ENCODE data around the gene DLK1.

DLK1 gene

DNA sequence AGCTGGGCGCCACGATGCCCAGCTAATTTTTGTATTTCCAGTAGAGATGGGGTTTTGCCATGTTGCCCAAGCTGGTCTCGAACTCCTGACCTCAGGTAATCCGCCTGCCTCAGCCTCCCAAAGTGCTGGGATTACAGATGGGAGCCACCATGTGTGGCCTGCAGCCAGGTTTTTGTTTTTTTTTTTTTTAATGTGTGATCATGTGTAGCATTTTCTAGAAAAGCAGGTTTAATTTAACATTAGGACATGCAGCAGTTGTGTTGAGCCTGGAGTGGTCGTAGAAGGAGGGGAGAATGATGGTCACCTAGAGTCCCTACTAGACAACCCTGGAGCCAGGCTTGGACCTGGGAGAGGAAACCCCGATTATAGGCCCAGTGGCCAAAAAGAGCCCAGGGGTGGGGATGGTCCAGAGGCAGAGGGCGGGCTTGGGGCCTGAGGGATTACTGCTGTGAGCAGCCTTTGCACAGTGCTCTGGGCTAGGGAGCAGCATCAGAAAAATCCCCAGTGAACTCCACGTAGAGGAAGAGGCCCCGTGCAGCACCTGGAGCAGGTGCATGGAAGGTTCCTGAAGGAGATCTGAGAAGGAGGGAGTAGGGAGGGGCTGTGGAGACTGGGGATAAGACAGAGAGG, 13.6 kb downstream of the DLK1 start:
- H3K4me3 Mint-ChIP-seq = no peak overlapping the region
- H3K4me1 Mint-ChIP-seq (ENCODE audit: low read depth) = no peaks in the 10 kb centered on the region
- no peaks in the 10 kb centered on the region for H3K9me3 Mint-ChIP-seq
- H3K27ac Mint-ChIP-seq = no peak overlapping the region
- H3K27me3 Mint-ChIP-seq = no peaks in the 10 kb centered on the region
- intact Hi-C loops (cut with micrococcal nuclease) = no loop called here
- H3K36me3 Mint-ChIP-seq (ENCODE audit: low read depth) = no peaks in the 10 kb centered on the region

DNA sequence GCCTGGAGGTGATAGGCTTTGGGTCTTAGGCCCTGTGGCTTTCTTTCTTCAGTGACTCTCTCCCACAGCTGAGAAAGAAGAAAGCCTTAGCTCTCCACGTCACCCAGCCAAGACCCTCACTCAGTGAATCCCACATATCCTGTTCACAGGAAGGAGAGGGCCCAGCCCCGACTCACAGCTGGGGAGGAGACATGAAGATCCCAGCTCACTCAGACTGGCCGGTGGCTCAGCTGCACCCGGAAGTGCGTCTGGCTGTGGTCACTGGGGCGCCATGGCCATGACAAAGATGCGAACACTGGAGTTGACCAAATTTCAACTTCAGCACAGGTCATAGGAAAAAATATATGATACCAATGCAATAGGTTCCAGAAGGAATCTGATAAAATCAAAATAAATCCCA, 14.2 kb downstream of the DLK1 start:
- H3K36me3 Mint-ChIP-seq (ENCODE audit: low read depth) = no peaks in the 10 kb centered on the region
- H3K9me3 Mint-ChIP-seq = no peaks in the 10 kb centered on the region
- intact Hi-C loops (cut with micrococcal nuclease) = no loop called here
- H3K27ac Mint-ChIP-seq = no peak overlapping the region
- no peak overlapping the region for H3K4me3 Mint-ChIP-seq
- no peaks in the 10 kb centered on the region for H3K4me1 Mint-ChIP-seq (ENCODE audit: low read depth)
- no peaks in the 10 kb centered on the region for H3K27me3 Mint-ChIP-seq

DNA sequence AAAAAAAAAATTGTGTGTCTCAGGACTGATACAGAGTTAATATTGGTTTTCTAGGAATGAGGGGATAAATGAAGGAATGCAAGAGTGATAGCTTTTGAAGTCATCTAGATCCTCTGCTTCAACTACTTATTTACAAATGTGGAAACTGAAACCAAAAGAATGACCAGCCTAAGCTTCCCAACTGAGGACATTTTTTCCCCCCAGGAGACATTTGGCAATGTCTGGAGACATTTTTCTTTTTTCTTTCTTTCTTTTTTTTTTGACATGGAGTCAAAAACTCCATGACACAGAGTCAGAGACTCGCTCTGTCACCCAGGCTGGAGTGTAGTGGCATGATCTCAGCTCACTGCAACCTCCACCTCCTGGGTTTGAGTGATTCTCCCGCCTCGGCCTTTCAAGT, 15.3 kb downstream of the DLK1 start:
- Mint-ChIP-seq H3K27ac (no peak overlapping the region), H3K27me3 (no peaks in the 10 kb centered on the region), H3K4me3 (no peak overlapping the region), H3K4me1 (ENCODE audit: low read depth) (no peaks in the 10 kb centered on the region), H3K9me3 (no peaks in the 10 kb centered on the region), H3K36me3 (ENCODE audit: low read depth) (no peaks in the 10 kb centered on the region)
- intact Hi-C loops (cut with micrococcal nuclease) = no loop called here

DNA sequence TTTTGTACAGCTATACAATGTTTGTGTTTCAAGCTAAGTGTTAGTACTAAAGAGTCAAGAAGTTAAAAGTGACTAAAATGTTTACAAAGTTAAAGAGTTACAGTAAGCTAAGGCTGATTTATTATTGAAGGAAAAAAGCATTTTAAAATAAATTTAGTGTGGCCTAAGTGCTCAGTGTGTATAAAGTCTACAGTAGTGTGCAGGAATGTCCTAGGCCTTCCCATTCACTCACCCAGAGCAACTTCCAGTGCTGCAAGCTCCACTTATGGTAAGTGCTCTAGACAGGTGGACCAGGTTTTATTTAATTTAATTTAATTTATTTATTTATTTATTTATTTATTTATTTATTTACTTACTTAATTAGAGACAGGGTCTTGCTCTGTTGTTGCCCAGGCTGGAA, 19.6 kb downstream of the DLK1 start:
- Mint-ChIP-seq H3K9me3 (no peaks in the 10 kb centered on the region), H3K36me3 (ENCODE audit: low read depth) (no peaks in the 10 kb centered on the region), H3K4me3 (no peak overlapping the region), H3K4me1 (ENCODE audit: low read depth) (no peaks in the 10 kb centered on the region), H3K27me3 (no peaks in the 10 kb centered on the region), H3K27ac (no peak overlapping the region)
- intact Hi-C loops (cut with micrococcal nuclease) = no loop called here

DNA sequence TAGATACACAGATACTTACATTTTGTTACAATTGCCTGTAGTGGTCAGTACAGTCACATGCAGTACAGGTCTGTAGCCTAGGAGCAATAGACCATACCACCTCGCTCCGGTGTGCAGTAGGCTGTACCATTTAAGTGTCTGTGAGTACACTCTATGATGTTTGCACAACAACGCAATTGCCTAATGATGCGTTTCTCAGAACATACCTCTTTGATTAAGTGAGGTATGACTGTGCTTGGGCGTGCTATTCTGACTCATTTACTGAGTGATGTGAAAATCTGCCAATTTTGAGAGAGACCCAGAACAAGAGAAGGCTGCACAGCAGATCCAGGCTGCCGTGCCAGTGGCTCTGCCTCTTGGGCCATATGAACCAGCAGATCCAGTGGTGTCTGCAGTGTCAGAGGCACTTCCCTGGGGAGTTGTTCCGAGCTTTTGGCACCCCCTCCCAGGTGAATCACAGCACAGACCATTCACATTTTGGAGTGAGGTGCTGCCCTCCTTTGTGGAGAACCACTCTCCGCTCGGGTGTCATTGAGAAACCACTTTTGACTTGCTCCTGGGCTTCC, 20.4 kb downstream of the DLK1 start:
- H3K9me3 Mint-ChIP-seq = no peaks in the 10 kb centered on the region
- no peaks in the 10 kb centered on the region for H3K27me3 Mint-ChIP-seq
- no peaks in the 10 kb centered on the region for H3K4me1 Mint-ChIP-seq (ENCODE audit: low read depth)
- H3K27ac Mint-ChIP-seq = no peak overlapping the region
- no peak overlapping the region for H3K4me3 Mint-ChIP-seq
- no peaks in the 10 kb centered on the region for H3K36me3 Mint-ChIP-seq (ENCODE audit: low read depth)
- intact Hi-C loops (cut with micrococcal nuclease) = no loop called here

DNA sequence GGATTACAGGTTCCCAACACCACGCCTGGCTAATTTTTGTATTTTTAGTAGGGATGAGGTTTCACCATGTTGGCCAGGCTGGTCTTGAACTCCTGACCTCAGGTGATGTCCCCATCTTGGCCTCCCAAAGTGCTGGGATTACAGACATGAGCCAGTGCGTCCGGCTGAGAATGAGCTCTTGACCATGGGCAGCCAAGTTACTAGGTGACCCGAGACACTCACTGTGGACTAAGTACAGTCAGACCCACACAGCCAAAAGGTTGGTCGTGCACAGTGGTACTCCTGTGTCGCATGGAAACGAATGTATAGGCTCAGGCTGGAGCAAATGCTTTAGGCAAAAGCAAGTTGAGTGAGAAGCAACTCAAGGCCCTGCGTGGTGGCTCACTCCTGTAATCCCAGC, 21.0 kb downstream of the DLK1 start:
- H3K27ac Mint-ChIP-seq = no peak overlapping the region
- H3K9me3 Mint-ChIP-seq = no peaks in the 10 kb centered on the region
- intact Hi-C loops (cut with micrococcal nuclease) = no loop called here
- H3K4me3 Mint-ChIP-seq = no peak overlapping the region
- no peaks in the 10 kb centered on the region for H3K4me1 Mint-ChIP-seq (ENCODE audit: low read depth)
- no peaks in the 10 kb centered on the region for H3K36me3 Mint-ChIP-seq (ENCODE audit: low read depth)
- H3K27me3 Mint-ChIP-seq = no peaks in the 10 kb centered on the region

DNA sequence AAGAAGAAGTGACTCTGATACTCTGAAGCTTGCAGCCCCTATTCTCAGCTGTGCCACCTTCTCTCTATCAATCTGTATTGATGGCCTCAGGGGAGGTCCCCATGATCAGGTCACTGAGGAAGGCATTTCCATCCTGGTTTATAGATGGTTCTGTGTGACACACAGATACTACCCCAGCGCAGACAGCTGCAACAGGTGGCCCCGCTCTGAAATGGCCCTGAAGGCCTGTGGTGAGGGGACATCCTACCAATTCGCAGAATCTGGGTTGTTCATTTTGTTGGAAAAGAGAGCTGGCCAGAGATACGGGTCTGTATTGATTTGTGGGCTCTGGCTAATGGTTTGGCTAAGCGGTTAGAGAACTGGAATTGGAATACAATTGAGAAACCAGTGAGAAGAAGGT, 21.7 kb downstream of the DLK1 start:
- no peak overlapping the region for H3K27ac Mint-ChIP-seq
- H3K36me3 Mint-ChIP-seq (ENCODE audit: low read depth) = no peaks in the 10 kb centered on the region
- H3K27me3 Mint-ChIP-seq = no peaks in the 10 kb centered on the region
- H3K4me3 Mint-ChIP-seq = no peak overlapping the region
- no peaks in the 10 kb centered on the region for H3K9me3 Mint-ChIP-seq
- H3K4me1 Mint-ChIP-seq (ENCODE audit: low read depth) = no peaks in the 10 kb centered on the region
- intact Hi-C loops (cut with micrococcal nuclease) = no loop called here

DNA sequence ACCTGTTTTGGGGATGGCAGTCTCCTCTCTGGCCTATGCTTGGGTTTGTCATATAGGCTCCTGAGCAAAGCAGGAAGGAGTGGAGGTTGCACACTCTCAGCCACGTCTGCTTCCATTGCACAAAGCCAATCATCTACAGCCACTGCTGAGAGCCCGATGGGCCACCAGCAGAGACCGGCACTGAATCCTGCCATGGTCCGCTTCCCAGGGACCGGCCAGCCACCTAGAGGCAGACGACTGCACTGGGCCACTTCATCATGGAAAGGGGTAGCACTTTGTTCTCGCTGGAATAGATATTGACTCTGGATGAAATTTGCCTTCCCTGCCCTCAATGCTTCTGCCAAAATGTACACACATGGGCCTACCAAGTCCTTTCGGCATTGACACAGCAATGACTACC, 22.3 kb downstream of the DLK1 start:
- Mint-ChIP-seq H3K4me3 (no peak overlapping the region), H3K36me3 (ENCODE audit: low read depth) (no peaks in the 10 kb centered on the region), H3K27ac (no peak overlapping the region), H3K9me3 (no peaks in the 10 kb centered on the region), H3K4me1 (ENCODE audit: low read depth) (no peaks in the 10 kb centered on the region), H3K27me3 (no peaks in the 10 kb centered on the region)
- intact Hi-C loops (cut with micrococcal nuclease) = no loop called here

DNA sequence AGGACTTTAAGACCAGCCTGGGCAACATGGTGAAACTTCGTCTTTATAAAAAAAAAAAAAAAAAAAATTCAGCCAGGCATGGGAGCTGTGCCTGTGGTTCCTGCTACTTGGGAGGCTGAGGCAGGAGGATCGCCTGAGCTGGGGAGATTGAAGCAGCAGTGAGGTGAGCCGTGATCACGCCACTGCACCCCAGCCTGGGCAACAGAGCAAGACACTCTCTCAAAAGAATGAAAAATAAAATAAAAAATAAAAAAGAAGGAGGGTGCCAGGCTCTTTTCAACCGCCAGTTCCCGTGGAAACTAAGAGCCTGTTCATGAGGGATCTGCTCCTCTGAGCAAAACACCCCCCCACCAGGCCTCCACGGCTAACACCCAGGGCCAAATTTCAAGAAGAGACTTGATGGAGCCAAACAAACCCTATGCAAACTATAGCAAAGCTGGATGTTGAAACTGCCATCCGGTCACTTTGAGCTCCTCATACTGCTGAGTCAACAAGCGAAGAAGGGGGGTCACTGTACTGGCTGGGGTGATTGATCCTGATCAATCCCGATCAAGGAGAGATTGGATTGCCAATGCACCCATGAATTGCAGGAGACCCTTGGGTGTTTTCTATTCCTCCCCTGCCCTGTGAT, 23.4 kb downstream of the DLK1 start:
- Mint-ChIP-seq H3K9me3 (no peaks in the 10 kb centered on the region), H3K36me3 (ENCODE audit: low read depth) (no peaks in the 10 kb centered on the region), H3K4me1 (ENCODE audit: low read depth) (no peaks in the 10 kb centered on the region), H3K27me3 (no peaks in the 10 kb centered on the region), H3K27ac (no peak overlapping the region), H3K4me3 (no peak overlapping the region)
- intact Hi-C loops (cut with micrococcal nuclease) = no loop called here

DNA sequence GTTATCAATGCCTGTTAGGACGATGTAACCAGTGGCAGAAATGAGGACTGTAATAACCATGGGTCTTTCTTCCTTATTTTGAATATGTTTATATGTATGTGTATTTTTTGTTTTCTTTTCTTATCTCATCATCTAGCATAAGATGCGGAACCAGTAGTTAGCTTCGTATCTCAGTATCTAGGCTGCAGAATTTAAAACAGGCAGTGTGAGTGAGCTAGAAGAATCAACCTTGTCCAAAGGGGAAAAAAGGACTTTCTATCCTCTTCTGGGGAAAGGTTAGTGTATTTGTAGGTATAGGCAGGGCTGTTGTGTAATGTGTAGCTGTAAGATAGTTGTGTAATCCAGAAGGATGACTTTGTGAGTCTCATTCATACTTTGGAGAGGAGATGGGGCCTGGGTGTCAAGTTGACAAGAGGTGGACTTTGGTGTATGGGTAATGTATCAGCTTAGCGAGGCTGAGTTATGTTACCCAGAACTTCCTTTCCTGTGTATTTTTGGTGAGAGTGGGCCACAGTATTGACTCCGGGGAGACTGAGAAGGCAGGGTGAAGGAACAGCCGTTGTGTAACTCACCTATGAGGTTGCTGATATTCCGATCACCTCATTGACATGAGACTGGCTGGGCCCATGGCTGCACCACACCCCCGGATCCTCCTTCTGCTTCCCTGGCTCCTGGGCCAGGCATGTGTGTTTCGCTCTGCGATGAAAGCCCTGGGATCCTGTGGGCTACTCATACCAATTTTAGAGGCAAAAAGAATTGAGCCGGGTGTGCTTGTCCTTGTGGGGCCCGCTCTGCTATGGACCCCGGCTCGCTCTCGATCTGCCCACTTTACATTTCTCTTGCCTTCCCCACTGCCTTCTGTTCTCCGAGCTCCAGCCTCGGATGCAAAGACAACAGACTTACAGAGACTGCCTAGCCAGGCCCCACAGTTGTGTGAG, 24.3 kb downstream of the DLK1 start:
- Mint-ChIP-seq H3K4me1 (ENCODE audit: low read depth) (no peaks in the 10 kb centered on the region), H3K4me3 (no peak overlapping the region), H3K27me3 (no peaks in the 10 kb centered on the region), H3K36me3 (ENCODE audit: low read depth) (no peaks in the 10 kb centered on the region), H3K9me3 (no peaks in the 10 kb centered on the region), H3K27ac (no peak overlapping the region)
- intact Hi-C loops (cut with micrococcal nuclease) = no loop called here

DNA sequence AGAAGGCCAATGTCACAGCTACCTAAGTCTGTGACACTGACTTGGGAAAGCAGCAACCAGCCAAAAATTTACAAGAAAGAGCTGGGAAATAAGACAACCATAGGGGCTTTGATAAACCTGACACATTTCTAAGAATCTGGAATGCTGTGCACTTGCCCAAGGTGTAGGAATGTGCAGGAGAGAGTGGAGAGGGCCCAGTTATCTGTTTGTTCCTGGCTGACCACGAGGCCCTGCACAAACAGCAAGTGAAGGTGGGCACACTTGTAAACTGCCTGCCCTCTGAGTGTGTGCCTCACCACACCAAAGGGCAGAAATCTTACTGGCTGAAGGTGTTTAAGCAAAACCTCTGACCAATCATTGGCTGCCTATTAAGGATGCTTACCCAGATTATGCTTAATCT, 27.3 kb downstream of the DLK1 start:
- intact Hi-C loops (cut with micrococcal nuclease) = no loop called here
- no peaks in the 10 kb centered on the region for H3K9me3 Mint-ChIP-seq
- no peaks in the 10 kb centered on the region for H3K27me3 Mint-ChIP-seq
- H3K4me3 Mint-ChIP-seq = no peak overlapping the region
- no peaks in the 10 kb centered on the region for H3K4me1 Mint-ChIP-seq (ENCODE audit: low read depth)
- no peak overlapping the region for H3K27ac Mint-ChIP-seq
- no peaks in the 10 kb centered on the region for H3K36me3 Mint-ChIP-seq (ENCODE audit: low read depth)

DNA sequence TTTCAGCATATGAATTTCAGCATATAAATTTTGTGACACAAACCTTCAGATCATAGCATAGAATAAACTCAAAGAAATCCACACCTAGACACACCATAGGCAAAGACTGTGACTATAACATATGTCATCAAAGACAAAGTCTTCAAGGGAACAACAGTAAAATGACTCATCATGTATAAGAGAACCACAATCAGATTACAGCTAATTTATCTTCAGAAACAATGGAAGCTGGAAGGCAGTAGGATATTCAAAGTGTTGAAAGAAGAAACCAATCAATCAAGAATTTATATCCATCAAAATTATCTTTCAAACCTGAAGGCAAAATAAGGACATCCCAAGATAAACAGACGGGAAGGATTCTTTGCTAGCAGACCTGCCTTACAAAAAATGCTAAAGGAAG, 29.0 kb downstream of the DLK1 start:
- Mint-ChIP-seq H3K4me1 (ENCODE audit: low read depth) (no peaks in the 10 kb centered on the region), H3K9me3 (no peaks in the 10 kb centered on the region), H3K36me3 (ENCODE audit: low read depth) (no peaks in the 10 kb centered on the region), H3K27me3 (peaks cover 1% of the 10 kb centered on the region), H3K27ac (no peak overlapping the region), H3K4me3 (no peak overlapping the region)
- intact Hi-C loops (cut with micrococcal nuclease) = no loop called here

DNA sequence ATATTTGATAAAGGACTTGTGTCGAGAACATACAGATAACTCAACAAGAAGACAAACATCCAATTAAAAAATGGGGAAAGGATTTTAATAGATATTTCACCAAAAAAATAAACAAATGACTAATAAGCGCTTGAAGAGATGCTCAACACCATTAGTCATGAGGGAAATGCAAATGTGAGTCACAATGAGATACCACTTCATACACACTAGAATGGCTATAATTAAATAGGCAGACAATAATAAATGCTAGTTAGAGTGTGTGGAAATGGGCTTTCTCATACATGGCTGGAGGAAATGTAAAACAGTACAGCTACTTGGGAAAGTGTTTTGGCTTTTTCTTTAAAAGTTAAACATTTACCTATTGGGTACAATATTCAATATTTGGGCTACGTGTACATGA, 34.8 kb downstream of the DLK1 start:
- H3K27ac Mint-ChIP-seq = no peak overlapping the region
- no peaks in the 10 kb centered on the region for H3K4me1 Mint-ChIP-seq (ENCODE audit: low read depth)
- intact Hi-C loops (cut with micrococcal nuclease) = no loop called here
- no peaks in the 10 kb centered on the region for H3K9me3 Mint-ChIP-seq
- H3K27me3 Mint-ChIP-seq = peaks cover 4% of the 10 kb centered on the region
- no peaks in the 10 kb centered on the region for H3K36me3 Mint-ChIP-seq (ENCODE audit: low read depth)
- no peak overlapping the region for H3K4me3 Mint-ChIP-seq

DNA sequence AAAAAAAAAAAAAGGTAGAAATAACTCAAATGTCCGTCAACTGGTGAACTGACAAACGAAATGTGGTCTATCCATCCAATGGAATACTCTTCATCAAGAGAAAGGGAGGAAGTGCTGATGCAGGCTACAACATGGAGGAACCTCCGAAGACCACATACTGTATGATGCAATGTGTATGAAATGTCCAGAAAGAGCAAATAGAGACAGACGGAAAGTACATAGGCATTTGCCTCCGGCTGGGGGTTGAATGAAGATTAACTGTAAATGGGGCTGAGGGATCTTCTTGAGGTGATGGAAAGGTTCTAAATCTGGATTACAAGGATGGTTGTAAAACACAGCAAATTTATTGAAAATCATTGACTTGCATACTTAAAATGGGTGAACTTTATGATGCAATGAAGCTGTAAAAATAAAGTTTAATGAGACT, 35.4 kb downstream of the DLK1 start:
- Mint-ChIP-seq H3K36me3 (ENCODE audit: low read depth) (no peaks in the 10 kb centered on the region), H3K4me1 (ENCODE audit: low read depth) (no peaks in the 10 kb centered on the region), H3K4me3 (no peak overlapping the region), H3K27ac (no peak overlapping the region), H3K27me3 (peaks cover 4% of the 10 kb centered on the region), H3K9me3 (no peaks in the 10 kb centered on the region)
- intact Hi-C loops (cut with micrococcal nuclease) = no loop called here

Data from dendritic cell treated with granulocyte-macrophage colony-stimulating factor and Interleukin-4, amounts not matched to agents 40 ng/mL and 50 ng/mL, for 4 days (primary cell).